IMR-90 (cell line): ENCODE results near the gene LTBP2. TPM values are rescaled to one million over a fixed set of nuclear protein-coding genes. Genes with fewer than 3 reads are reported as not detected.

ENCODE experiments used
- ATAC-seq: fragments of 200-7000 bp; cut with Tn5 transposase; 2 replicates; pipeline ENCODE4 v1.9.1; 2020; ENCODE audit warnings: low read depth, mild to moderate bottlenecking, moderate library complexity
- BruUV-seq: library from RNA; stranded (reverse); fragments of 400-500 nt; replicated peaks from 2 replicates; lab custom pipeline; 2021; lab: Mats Ljungman, UMichigan
- CTCF ChIA-PET: fragments of 300-600 bp; formaldehyde crosslinking; extraction: SDS; loops from one replicate; lab custom pipeline; 2021; ENCODE audit warnings: antibody characterized with exemption; lab: Yijun Ruan, JAX
- POLR2A ChIA-PET: fragments of 300-600 bp; sonication (Branson Sonifier 250); formaldehyde crosslinking; loops from one replicate; lab custom pipeline; 2022; ENCODE audit warnings: antibody characterized with exemption; ENCODE audit not compliant: unreplicated experiment; lab: Charles Lee
- DNase-seq: peaks from one replicate; pipeline ENCODE4 v3.0.0; 2013
- H2AFZ ChIP-seq: replicated peaks from 2 replicates; pipeline ENCODE3; 2013; ENCODE audit warnings: low read length, mild to moderate bottlenecking; ENCODE audit not compliant: poor library complexity
- H2AK5ac ChIP-seq: 2 replicates; pipeline ENCODE4 v1.6.1; 2013; ENCODE audit warnings: low read depth, low read length, inconsistent platforms
- H2AK9ac ChIP-seq: replicated peaks from 2 replicates; pipeline ENCODE3; 2013; ENCODE audit warnings: mild to moderate bottlenecking, low read depth, low read length, moderate library complexity; ENCODE audit not compliant: poor library complexity
- H2BK120ac ChIP-seq: 2 replicates; pipeline ENCODE4 v1.6.1; 2013; ENCODE audit warnings: low read depth, low read length, inconsistent platforms
- H2BK15ac ChIP-seq: 3 replicates; pipeline ENCODE4 v1.6.1; 2013; ENCODE audit warnings: low read depth, low read length, inconsistent platforms
- H2BK20ac ChIP-seq: 2 replicates; pipeline ENCODE4 v1.6.1; 2013; ENCODE audit warnings: low read depth, mild to moderate bottlenecking, inconsistent platforms, low read length, moderate library complexity
- H2BK5ac ChIP-seq: 2 replicates; pipeline ENCODE4 v1.6.1; 2013; ENCODE audit warnings: mild to moderate bottlenecking, low read depth, low read length, inconsistent platforms; ENCODE audit not compliant: poor library complexity, severe bottlenecking
- H3K14ac ChIP-seq: replicated peaks from 2 replicates; pipeline ENCODE4 v1.6.1; 2013; ENCODE audit warnings: low read depth, low read length, inconsistent platforms
- H3K18ac ChIP-seq: 2 replicates; pipeline ENCODE4 v1.6.1; 2013; ENCODE audit warnings: low read depth, low read length, control low read depth
- H3K23ac ChIP-seq: 2 replicates; pipeline ENCODE4 v1.6.1; 2013; ENCODE audit warnings: low read depth, low read length, inconsistent platforms
- H3K27ac ChIP-seq: 2 replicates; pipeline ENCODE4 v1.5.1; 2013; ENCODE audit warnings: mild to moderate bottlenecking, control low read depth, low read length; ENCODE audit not compliant: insufficient read depth
- H3K27me3 ChIP-seq: 2 replicates; pipeline ENCODE4 v1.6.1; 2013; ENCODE audit warnings: low read length; ENCODE audit not compliant: control insufficient read depth, insufficient read depth
- H3K36me3 ChIP-seq: 2 replicates; pipeline ENCODE4 v1.6.1; 2013; ENCODE audit warnings: low read length, mixed read lengths; ENCODE audit not compliant: control insufficient read depth, insufficient read depth
- H3K4ac ChIP-seq: 2 replicates; pipeline ENCODE4 v1.6.1; 2013; ENCODE audit warnings: low read depth, low read length, inconsistent platforms
- H3K4me1 ChIP-seq: 2 replicates; pipeline ENCODE4 v1.6.1; 2013; ENCODE audit warnings: low read length, mixed read lengths; ENCODE audit not compliant: control insufficient read depth, insufficient read depth
- H3K4me2 ChIP-seq: 2 replicates; pipeline ENCODE4 v1.6.1; 2013; ENCODE audit warnings: low read depth, mild to moderate bottlenecking, control low read depth, low read length, moderate library complexity
- H3K4me3 ChIP-seq: 2 replicates; pipeline ENCODE4 v1.5.1; 2013; ENCODE audit warnings: low read depth, mild to moderate bottlenecking, control low read depth, low read length, moderate library complexity; ENCODE audit not compliant: insufficient read depth
- H3K56ac ChIP-seq: 2 replicates; pipeline ENCODE4 v1.6.1; 2013; ENCODE audit warnings: low read length, inconsistent platforms; ENCODE audit not compliant: insufficient read depth; ENCODE audit errors: extremely low read depth
- H3K79me1 ChIP-seq, 2 experiments: 2 replicates each; pipeline ENCODE4 v1.6.1; 2013; ENCODE audit warnings: low read length in 2 of 2, inconsistent platforms in 1 of 2, low read depth in 1 of 2
- H3K9ac ChIP-seq: 2 replicates; pipeline ENCODE4 v1.6.1; 2013; ENCODE audit warnings: low read depth, low read length, control low read depth
- H3K9me1 ChIP-seq: 2 replicates; pipeline ENCODE4 v1.6.1; 2013; ENCODE audit warnings: low read length, inconsistent platforms; ENCODE audit not compliant: insufficient read depth
- H3K9me3 ChIP-seq: 2 replicates; pipeline ENCODE4 v1.6.1; 2013; ENCODE audit warnings: low read length; ENCODE audit not compliant: control insufficient read depth, insufficient read depth
- H4K20me1 ChIP-seq: 2 replicates; pipeline ENCODE4 v1.6.1; 2013; ENCODE audit warnings: low read length, inconsistent platforms; ENCODE audit not compliant: insufficient read depth
- H4K5ac ChIP-seq: 2 replicates; pipeline ENCODE4 v1.6.1; 2013; ENCODE audit warnings: mild to moderate bottlenecking, low read depth, low read length, control low read depth
- H4K8ac ChIP-seq, 2 experiments: 2 replicates each; pipeline ENCODE4 v1.6.1; 2013; ENCODE audit warnings: low read depth in 2 of 2, low read length in 2 of 2, control low read depth in 1 of 2, inconsistent platforms in 1 of 2
- H4K91ac ChIP-seq: 2 replicates; pipeline ENCODE4 v1.6.1; 2013; ENCODE audit warnings: low read depth, low read length, inconsistent platforms; ENCODE audit not compliant: insufficient read depth
- BHLHE40 ChIP-seq: fragments of 150-350 bp; IDR thresholded peaks from 2 replicates; pipeline ENCODE4 v1.6.1; 2016; ENCODE audit warnings: mild to moderate bottlenecking, low read depth, low read length
- CEBPB ChIP-seq: IDR thresholded peaks from 2 replicates; pipeline ENCODE4 v1.6.1; 2012; ENCODE audit warnings: low read depth, low read length, improper control_type of control experiment
- CHD1 ChIP-seq: IDR thresholded peaks from 2 replicates; pipeline ENCODE4 v1.6.1; 2012; ENCODE audit warnings: low read depth, low read length, improper control_type of control experiment
- CTCF ChIP-seq: conservative IDR thresholded peaks from 2 replicates; pipeline ENCODE4 v1.5.1; 2012; ENCODE audit warnings: mild to moderate bottlenecking, low read depth, low read length, improper control_type of control experiment
- ELK1 ChIP-seq: fragments of 150-350 bp; IDR thresholded peaks from 2 replicates; pipeline ENCODE4 v1.6.1; 2016; ENCODE audit warnings: low read depth, mild to moderate bottlenecking, low read length, moderate library complexity, borderline replicate concordance
- MAFK ChIP-seq: IDR thresholded peaks from 2 replicates; pipeline ENCODE4 v1.6.1; 2012; ENCODE audit warnings: low read depth, low read length, improper control_type of control experiment
- MAZ ChIP-seq: IDR thresholded peaks from 2 replicates; pipeline ENCODE4 v1.6.1; 2012; ENCODE audit warnings: low read depth, mild to moderate bottlenecking, low read length, improper control_type of control experiment, moderate library complexity, borderline replicate concordance
- MXI1 ChIP-seq: IDR thresholded peaks from 2 replicates; pipeline ENCODE4 v1.6.1; 2012; ENCODE audit warnings: low read depth, mild to moderate bottlenecking, low read length, moderate library complexity, borderline replicate concordance
- NFE2L2 ChIP-seq: fragments of 150-350 bp; IDR thresholded peaks from 2 replicates; pipeline ENCODE4 v1.6.1; 2016; ENCODE audit warnings: low read depth, mild to moderate bottlenecking, low read length
- POLR2A ChIP-seq: IDR thresholded peaks from 2 replicates; pipeline ENCODE4 v1.6.1; 2012; ENCODE audit warnings: mild to moderate bottlenecking, low read depth, low read length
- RAD21 ChIP-seq: IDR thresholded peaks from 2 replicates; pipeline ENCODE4 v1.6.1; 2012; ENCODE audit warnings: low read length, improper control_type of control experiment
- RCOR1 ChIP-seq: IDR thresholded peaks from 2 replicates; pipeline ENCODE4 v1.6.1; 2012; ENCODE audit warnings: mild to moderate bottlenecking, low read length, improper control_type of control experiment; ENCODE audit not compliant: insufficient replicate concordance
- RFX5 ChIP-seq: IDR thresholded peaks from 2 replicates; pipeline ENCODE4 v1.8.0; 2012; ENCODE audit warnings: low read depth, mild to moderate bottlenecking, low read length, moderate library complexity
- SMC3 ChIP-seq: fragments of 150-350 bp; IDR thresholded peaks from 2 replicates; pipeline ENCODE4 v1.6.1; 2016; ENCODE audit warnings: low read depth, mild to moderate bottlenecking, antibody characterized with exemption, low read length, moderate library complexity
- USF2 ChIP-seq: fragments of 150-350 bp; IDR thresholded peaks from 2 replicates; pipeline ENCODE4 v1.6.1; 2017; ENCODE audit warnings: mild to moderate bottlenecking, antibody characterized with exemption, low read length, low read depth
- WGBS, 2 experiments: methylation state at CpG; one replicate each; pipeline versions ENCODE4 v1.1.5 to v1.1.7; 2013; ENCODE audit warnings: missing lambda C conversion rate in 2 of 2; ENCODE audit not compliant: insufficient read length in 1 of 2; ENCODE audit errors: extremely low coverage in 2 of 2; 5-methylcytosine and 5-hydroxymethylcytosine counted together
- dilution Hi-C: fragments of 300-500 bp; cut with HindIII; formaldehyde crosslinking; loops from one replicate; pipeline ENCODE4 v1.14.3; 2018; ENCODE audit warnings: low sequenced_read_pairs; ENCODE audit not compliant: unreplicated experiment
- in situ Hi-C: fragments of 300-500 bp; cut with MboI; formaldehyde crosslinking; loops from 3 replicates; pipeline ENCODE4 v1.14.3; 2019; ENCODE audit warnings: low sequenced_read_pairs, inconsistent platforms, mixed read lengths
- intact Hi-C: fragments of 100-400 bp; cut with micrococcal nuclease; formaldehyde crosslinking; loops from 2 replicates; pipeline ENCODE4 v1.10.0; 2022
- polyA plus RNA-seq, 3 experiments: library from polyadenylated mRNA; depleted of rRNA; stranded (reverse); fragments of >200 nt; gene quantifications; 2 replicates each; pipeline ENCODE4 v1.2.3, GENCODE V29; 2012; ENCODE audit warnings: low replicate concordance in 1 of 3
- total RNA-seq: library from RNA; depleted of rRNA; stranded (reverse); fragments of >200 nt; gene quantifications from 2 replicates; pipeline ENCODE4 v1.2.3, GENCODE V29; 2012

LTBP2 gene
- total and polyA plus RNA-seq, 2 of the 4 experiments (the other 2 are of a cell fraction): 23.8 to 79.3 TPM

- no peak for ATAC-seq
- no peak overlapping the region for H4K91ac ChIP-seq
- H4K5ac ChIP-seq: no peak overlapping the region
- no peaks in the 10 kb centered on the region for H3K9me3 ChIP-seq
- no peak overlapping the region for H2AFZ ChIP-seq
- TF ChIP-seq USF2 (no peak), POLR2A (no peak), MXI1 (no peak), ELK1 (no peak), RAD21 (no peak), RCOR1 (no peak), CHD1 (no peak), BHLHE40 (no peak), NFE2L2 (no peak), SMC3 (no peak), MAZ (no peak), CEBPB (no peak), CTCF (no peak), RFX5 (no peak), MAFK (no peak)
- no peak overlapping the region for H3K27ac ChIP-seq
- H3K4ac ChIP-seq: no peak overlapping the region
- intact Hi-C loops (no loop called here), in situ Hi-C loops (no loop called here), dilution Hi-C loops (no loop called here)
- no peak overlapping the region for H2BK15ac ChIP-seq
- WGBS, 2 experiments: 97% methylated on average over 5 of the region's 14 CpGs; no CpG with 5 or more reads in 1 of the 2 experiments
- H3K4me1 ChIP-seq: peaks cover 17% of the 10 kb centered on the region
- H3K23ac ChIP-seq: no peak overlapping the region
- no peak overlapping the region for H3K14ac ChIP-seq
- no TSS peak for BruUV-seq
- no peak overlapping the region for H2BK120ac ChIP-seq
- H3K4me2 ChIP-seq: no peak overlapping the region
- POLR2A ChIA-PET: no interaction called here
- H3K79me1 ChIP-seq: peaks cover 0 to 4% of the 10 kb centered on the region in 2 experiments; a peak in 1 of 4 replicates
- H3K56ac ChIP-seq: no peak overlapping the region
- H4K8ac ChIP-seq: no peak overlapping the region
- no peak overlapping the region for H2BK5ac ChIP-seq
- no peaks in the 10 kb centered on the region for H4K20me1 ChIP-seq
- no peak overlapping the region for H2AK5ac ChIP-seq
- no peak overlapping the region for H3K4me3 ChIP-seq
- peaks cover 19% of the 10 kb centered on the region for H3K9me1 ChIP-seq
- CTCF ChIA-PET: no interaction called here
- no peak overlapping the region for H3K18ac ChIP-seq
- no peaks in the 10 kb centered on the region for H3K27me3 ChIP-seq
- H3K9ac ChIP-seq: no peak overlapping the region
- H2AK9ac ChIP-seq: no peak overlapping the region
- no peak overlapping the region for H2BK20ac ChIP-seq
- H3K36me3 ChIP-seq: no peaks in the 10 kb centered on the region; the same call in 1 of the 2 replicates
- no peak for DNase-seq
Observed at GRCh38 chr14:74528406-74528805, 83.6 kb downstream of the LTBP2 start.
